Measurements from ENCODE around the gene KLF6.

DNA sequence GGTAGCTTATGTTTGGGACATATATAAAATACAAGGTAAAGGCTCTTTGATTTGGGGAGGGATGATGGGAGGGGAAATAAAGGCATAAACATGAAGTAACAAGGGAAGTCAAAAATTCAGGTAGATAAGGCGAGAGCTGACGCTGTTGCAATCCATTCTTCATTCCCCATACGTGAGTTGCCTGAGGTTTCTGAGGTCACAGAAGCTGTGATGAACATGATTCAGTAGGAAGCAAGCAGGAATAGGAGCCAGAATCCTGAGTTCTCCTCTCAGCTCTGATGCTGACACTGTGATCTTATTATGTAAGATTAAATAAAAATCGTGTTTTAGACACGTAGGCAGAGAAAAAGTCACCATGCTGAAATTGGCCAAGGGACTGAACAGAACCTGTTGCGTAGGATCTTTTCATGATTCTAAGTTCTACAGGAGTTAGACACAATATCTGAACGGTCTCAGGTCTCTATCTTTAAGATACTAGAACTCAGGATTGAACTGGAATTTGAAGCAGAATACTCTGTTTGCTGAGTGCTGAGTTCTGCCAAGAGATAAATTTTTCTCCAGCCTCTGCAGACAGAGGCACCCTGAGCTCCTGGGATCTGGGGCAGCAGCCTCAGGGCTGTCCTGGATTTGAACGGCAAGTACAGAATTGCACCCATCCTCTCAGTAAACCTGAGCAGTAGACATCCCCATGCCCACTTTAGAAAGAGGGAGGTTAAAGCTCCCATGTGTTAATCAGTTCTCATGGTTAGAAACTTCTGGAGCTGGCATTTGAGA lies 21.0 kb downstream of the KLF6 start:
- TF ChIP-seq, protein P1, sequence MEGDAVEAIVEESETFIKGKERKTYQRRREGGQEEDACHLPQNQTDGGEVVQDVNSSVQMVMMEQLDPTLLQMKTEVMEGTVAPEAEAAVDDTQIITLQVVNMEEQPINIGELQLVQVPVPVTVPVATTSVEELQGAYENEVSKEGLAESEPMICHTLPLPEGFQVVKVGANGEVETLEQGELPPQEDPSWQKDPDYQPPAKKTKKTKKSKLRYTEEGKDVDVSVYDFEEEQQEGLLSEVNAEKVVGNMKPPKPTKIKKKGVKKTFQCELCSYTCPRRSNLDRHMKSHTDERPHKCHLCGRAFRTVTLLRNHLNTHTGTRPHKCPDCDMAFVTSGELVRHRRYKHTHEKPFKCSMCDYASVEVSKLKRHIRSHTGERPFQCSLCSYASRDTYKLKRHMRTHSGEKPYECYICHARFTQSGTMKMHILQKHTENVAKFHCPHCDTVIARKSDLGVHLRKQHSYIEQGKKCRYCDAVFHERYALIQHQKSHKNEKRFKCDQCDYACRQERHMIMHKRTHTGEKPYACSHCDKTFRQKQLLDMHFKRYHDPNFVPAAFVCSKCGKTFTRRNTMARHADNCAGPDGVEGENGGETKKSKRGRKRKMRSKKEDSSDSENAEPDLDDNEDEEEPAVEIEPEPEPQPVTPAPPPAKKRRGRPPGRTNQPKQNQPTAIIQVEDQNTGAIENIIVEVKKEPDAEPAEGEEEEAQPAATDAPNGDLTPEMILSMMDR (conservative IDR thresholded peaks at IDR 0.05): no peak
- no peak for TF ChIP-seq ZFX (IDR thresholded peaks at IDR 0.05)
